Fibroblast of pulmonary artery (primary cell): ENCODE results near the gene PXN.

Source experiments
- DNase-seq: peaks from one replicate; pipeline ENCODE4 v3.0.0-alpha.2; 2010; ENCODE audit warnings: low read depth
- H3K4me3 ChIP-seq: replicated peaks from 2 replicates; pipeline ENCODE4 v1.5.1; 2011; ENCODE audit warnings: low read depth, mild to moderate bottlenecking, control low read depth, low read length, moderate library complexity
- TF ChIP-seq, protein P1 (sequence below): IDR thresholded peaks from 2 replicates; pipeline ENCODE4 v1.5.1; 2011; ENCODE audit warnings: mild to moderate bottlenecking, control low read depth, low read length, inconsistent platforms; ENCODE audit errors: missing control alignments

PXN gene

DNA sequence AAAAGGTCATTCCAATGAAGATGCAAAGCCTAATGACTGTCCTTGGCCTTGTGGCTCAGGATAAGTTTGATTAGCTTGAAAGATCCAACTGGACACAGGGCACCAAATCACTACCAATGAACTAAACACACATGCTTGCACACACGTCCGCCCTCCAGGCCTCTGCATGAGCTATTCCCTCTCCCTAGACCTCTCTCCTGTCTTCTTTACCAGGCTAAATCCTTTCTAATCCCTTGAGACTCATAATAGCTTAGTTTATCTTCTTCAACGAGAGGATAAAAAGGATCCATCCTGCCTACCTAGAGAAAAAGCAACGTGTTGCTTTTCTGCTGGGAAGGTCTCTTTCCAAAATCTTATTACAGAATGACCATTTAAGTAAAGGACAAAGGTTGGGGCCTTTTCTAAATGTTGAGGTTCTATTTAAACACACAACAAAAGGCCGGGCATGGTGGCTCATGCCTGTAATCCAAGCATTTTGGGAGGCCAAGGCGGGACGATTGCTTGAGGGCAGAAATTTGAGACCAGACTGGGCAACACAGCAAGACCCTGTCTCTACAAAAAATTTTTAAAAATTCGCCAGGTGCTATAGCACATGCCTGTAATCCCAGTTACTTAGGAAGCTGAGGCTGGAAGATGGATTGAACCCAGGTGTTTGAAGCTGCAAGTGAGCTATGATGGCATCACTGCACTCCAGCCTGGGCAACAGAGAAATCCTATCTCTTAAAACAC is 22.4 kb downstream of the PXN start:
- no peak for DNase-seq
- TF ChIP-seq, protein P1, sequence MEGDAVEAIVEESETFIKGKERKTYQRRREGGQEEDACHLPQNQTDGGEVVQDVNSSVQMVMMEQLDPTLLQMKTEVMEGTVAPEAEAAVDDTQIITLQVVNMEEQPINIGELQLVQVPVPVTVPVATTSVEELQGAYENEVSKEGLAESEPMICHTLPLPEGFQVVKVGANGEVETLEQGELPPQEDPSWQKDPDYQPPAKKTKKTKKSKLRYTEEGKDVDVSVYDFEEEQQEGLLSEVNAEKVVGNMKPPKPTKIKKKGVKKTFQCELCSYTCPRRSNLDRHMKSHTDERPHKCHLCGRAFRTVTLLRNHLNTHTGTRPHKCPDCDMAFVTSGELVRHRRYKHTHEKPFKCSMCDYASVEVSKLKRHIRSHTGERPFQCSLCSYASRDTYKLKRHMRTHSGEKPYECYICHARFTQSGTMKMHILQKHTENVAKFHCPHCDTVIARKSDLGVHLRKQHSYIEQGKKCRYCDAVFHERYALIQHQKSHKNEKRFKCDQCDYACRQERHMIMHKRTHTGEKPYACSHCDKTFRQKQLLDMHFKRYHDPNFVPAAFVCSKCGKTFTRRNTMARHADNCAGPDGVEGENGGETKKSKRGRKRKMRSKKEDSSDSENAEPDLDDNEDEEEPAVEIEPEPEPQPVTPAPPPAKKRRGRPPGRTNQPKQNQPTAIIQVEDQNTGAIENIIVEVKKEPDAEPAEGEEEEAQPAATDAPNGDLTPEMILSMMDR = no peak
- H3K4me3 ChIP-seq = no peak overlapping the region

DNA sequence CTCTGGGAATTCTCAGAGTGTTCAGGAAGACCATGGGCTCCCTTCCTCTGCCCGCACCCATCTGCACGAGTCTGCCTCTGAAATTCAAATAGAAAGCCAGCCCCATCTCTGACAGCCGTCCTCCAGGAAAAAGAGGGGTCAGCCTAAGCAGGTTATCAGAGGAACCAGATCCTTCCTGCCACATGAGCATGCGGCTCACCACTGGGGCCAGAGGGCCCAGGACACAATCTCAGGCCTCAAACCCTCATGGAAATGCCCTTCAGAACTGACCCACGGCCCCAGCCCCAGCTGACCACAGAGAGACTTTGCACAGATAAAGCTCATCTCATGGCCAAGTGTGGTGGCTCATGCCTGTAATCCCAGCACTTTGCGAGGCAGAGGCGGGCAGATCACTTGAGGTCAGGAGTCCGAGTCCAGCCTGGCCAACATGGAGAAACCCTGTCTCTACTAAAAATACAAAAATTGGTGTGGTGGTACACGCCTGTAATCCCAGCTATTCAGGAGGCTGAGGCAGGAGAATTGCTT is 23.2 kb downstream of the PXN start:
- TF ChIP-seq, protein P1 = no peak
- no peak overlapping the region for H3K4me3 ChIP-seq
- no peak for DNase-seq

DNA sequence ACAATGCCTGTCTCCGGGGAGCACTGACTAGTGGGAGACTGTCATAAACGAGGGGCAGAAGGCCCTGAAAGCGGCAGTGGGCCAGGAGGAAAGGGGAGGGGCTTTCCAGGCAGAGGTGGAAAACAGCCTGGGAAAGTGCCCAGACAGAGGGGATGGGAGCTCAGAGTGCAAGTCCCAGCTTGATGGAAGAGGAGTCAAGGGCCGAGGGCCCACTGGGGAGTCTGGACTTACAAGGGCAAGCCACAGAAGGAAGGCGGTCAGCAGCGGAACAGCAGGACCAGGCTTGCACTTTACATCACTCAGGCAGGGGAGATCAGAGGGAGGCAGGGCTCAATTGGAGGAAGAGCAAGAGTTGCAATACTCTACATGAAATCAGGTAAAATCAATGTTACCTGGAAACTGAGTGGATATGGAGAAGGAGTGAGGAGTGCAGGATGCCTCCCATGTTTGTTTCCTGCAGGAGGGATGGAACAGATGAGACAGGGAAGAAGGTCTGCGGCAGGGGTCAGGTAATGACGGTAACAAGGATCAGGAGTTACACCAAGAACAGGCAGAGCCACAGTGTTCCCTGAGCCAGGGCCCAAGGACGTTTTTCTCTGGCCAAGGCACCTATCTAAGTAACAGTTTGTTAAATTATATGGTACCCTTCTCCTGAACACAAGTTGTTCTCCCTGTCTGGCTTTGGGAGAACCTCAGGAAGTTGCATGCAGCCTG is 23.8 kb downstream of the PXN start:
- no peak overlapping the region for H3K4me3 ChIP-seq
- TF ChIP-seq, protein P1 = no peak
- DNase-seq = no peak

DNA sequence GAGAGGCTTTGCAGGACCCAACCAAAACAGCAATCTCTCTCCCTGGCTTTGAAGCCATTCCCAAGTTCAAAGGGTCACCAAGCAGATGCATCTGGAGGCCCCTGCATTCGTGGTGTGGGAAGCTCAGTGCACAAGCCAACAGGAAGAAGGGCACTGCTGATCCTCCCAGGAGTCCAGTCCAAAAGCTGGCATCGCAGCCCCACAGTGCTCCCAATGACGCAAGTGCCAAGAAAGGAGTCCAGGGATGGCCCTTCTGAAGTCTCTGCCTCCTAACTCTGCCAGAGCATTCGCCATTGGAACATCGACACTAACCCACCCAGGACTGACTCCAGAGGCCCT is 25.1 kb downstream of the PXN start:
- no peak overlapping the region for H3K4me3 ChIP-seq
- TF ChIP-seq, protein P1 = no peak
- DNase-seq = no peak

DNA sequence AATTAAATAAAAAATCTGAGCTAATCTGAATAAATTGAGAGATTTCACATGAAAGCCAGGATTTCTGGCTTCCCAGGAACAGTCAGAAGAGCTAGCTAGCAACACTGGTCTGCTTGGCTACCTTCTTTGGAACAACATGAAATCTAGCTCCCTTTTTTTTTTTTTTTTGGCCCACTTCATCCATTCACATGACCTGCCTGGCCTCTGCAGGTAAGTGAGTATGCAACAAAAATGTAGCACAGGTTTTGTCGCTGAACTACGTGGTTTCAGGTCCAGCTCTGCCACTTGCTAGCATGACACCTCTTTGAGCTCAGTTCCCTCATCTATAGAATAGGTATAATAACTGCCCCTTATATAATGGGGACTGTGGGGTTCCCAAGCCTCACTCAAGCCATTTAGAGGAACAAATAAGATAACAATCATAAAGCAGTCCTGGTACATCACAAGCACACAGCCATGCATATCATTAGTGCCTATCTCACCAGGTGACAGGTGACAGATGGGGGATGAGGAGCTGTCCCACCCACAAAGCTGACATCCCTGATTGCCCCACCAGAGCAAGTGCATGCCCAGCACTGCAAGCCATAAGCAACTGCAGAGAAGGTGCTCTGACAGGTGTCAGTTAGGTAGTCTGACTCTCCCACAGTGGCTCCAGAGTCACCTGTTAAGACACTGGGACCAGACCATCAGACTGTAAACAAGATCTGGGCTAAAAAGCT is 25.6 kb downstream of the PXN start:
- DNase-seq = no peak
- TF ChIP-seq, protein P1 = no peak
- H3K4me3 ChIP-seq = no peak overlapping the region

DNA sequence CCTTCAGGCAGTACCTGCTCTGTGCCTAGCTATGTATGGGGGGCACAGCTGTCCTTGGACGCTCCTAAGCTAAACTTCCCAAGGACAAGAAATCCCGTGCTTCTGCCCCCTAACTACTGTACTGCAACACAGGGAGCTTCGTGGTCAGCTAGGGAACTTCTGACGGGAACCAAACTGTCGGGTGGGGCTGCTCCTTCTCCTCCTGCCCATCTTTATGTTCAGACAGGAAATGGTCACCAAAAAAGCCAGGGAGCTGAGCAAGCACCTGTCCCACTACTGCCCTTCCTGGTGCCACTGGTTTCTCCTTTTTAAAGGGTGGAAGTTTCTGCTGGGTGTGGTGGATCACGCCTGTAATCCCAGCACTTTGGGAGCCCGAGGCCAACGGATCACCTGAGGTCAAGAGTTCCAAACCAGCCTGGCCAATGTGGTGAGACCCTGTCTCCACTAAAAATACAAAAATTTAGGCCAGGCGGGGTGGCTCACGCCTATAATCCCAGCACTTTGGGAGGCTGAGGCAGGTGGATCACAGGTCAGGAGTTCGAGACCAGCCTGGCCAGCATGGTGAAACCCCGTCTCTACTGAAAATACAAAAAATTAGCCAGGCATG is 26.6 kb downstream of the PXN start:
- TF ChIP-seq, protein P1 = no peak
- H3K4me3 ChIP-seq = no peak overlapping the region
- DNase-seq = no peak
